ENCODE results near the gene ITPR3.

The ITPR3 gene

GRCh38 chr6:33591424-33592032, 29.6 kb upstream of the ITPR3 start:
- no peak for DNase-seq

- no peak for DNase-seq
These were observed 28.9 kb upstream of the ITPR3 start for GRCh38 chr6:33592280-33592594.

GRCh38 chr6:33592595-33593413, 28.3 kb upstream of the ITPR3 start:
- peak in 4 of 5 donors; percentile 31 to 60 (median 40) for DNase-seq

GRCh38 chr6:33593414-33593727, 27.8 kb upstream of the ITPR3 start:
- DNase-seq, result no peak

GRCh38 chr6:33595001-33595846, 25.9 kb upstream of the ITPR3 start:
- no peak for DNase-seq

- peak in 1 of 5 donors; percentile 36 for DNase-seq
These were observed 24.2 kb upstream of the ITPR3 start for GRCh38 chr6:33596894-33597293.

GRCh38 chr6:33597551-33598322, 23.4 kb upstream of the ITPR3 start:
- no peak for DNase-seq

- DNase-seq, result no peak
These were observed 21.6 kb upstream of the ITPR3 start for GRCh38 chr6:33599413-33599938.

GRCh38 chr6:33600761-33601160, 20.4 kb upstream of the ITPR3 start:
- no peak for DNase-seq

- no peak for DNase-seq
These were observed 18.9 kb upstream of the ITPR3 start for GRCh38 chr6:33602180-33602579.

- no peak for DNase-seq
These were observed 15.9 kb upstream of the ITPR3 start for GRCh38 chr6:33604941-33605854.

- DNase-seq, result no peak
These were observed 14.5 kb upstream of the ITPR3 start for GRCh38 chr6:33606642-33607041.

- DNase-seq, result no peak
These were observed 13.9 kb upstream of the ITPR3 start for GRCh38 chr6:33607126-33607783.

GRCh38 chr6:33607784-33608161, 13.3 kb upstream of the ITPR3 start:
- DNase-seq, result peak in 1 of 5 donors; percentile 57

- DNase-seq, result no peak
These were observed 12.1 kb upstream of the ITPR3 start for GRCh38 chr6:33609019-33609418.

- no peak for DNase-seq
These were observed 11.6 kb upstream of the ITPR3 start for GRCh38 chr6:33609528-33609927.

GRCh38 chr6:33610067-33610466, 11.1 kb upstream of the ITPR3 start:
- no peak for DNase-seq

GRCh38 chr6:33610779-33611732, 10.1 kb upstream of the ITPR3 start:
- no peak for DNase-seq

- no peak for DNase-seq
These were observed 7.9 kb upstream of the ITPR3 start for GRCh38 chr6:33613146-33613794.
